GM12801 (cell line): ENCODE data around the gene KIR2DL1.
"Not testable (repeated sequence)": the region's sequence is repeated elsewhere in the genome, so short reads cannot be mapped to it uniquely, and the experiment has no call there.

Experiments used
- TF ChIP-seq, protein P1 (sequence below): IDR thresholded peaks from one replicate; pipeline ENCODE4 v1.5.1; 2011; ENCODE audit warnings: control low read depth; ENCODE audit not compliant: insufficient read length; ENCODE audit errors: extremely low read depth

The KIR2DL1 gene

GRCh38 chr19:54795758-54796157, 26.2 kb downstream of the KIR2DL1 start:
- TF ChIP-seq, protein P1, sequence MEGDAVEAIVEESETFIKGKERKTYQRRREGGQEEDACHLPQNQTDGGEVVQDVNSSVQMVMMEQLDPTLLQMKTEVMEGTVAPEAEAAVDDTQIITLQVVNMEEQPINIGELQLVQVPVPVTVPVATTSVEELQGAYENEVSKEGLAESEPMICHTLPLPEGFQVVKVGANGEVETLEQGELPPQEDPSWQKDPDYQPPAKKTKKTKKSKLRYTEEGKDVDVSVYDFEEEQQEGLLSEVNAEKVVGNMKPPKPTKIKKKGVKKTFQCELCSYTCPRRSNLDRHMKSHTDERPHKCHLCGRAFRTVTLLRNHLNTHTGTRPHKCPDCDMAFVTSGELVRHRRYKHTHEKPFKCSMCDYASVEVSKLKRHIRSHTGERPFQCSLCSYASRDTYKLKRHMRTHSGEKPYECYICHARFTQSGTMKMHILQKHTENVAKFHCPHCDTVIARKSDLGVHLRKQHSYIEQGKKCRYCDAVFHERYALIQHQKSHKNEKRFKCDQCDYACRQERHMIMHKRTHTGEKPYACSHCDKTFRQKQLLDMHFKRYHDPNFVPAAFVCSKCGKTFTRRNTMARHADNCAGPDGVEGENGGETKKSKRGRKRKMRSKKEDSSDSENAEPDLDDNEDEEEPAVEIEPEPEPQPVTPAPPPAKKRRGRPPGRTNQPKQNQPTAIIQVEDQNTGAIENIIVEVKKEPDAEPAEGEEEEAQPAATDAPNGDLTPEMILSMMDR, result no peak

DNA sequence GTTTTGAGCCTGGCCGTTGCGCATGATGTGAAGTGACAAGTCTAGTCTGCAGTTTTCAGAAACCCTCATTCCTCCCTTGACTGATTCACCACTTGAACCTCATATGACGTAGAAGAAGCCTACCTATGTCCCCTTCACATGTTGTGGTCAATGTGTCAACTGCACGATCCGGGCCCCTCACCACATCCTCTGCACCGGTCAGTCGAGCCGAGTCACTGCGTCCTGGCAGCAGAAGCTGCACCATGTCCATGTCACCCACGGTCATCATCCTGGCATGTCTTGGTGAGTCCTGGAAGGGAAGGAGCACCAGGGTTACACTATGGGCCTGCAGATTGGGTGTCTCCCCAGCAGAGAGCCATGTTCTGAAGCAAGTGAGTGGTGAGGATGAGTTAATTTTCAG, 33.8 kb downstream of the KIR2DL1 start, which contains the start of gene KIR2DL4:
KIR2DL4 (plus strand) TSS at position 201 of the 400 bp plus-strand sequence; CDS start at position 243, 42 bp downstream.
- TF ChIP-seq, protein P1, result no peak

DNA sequence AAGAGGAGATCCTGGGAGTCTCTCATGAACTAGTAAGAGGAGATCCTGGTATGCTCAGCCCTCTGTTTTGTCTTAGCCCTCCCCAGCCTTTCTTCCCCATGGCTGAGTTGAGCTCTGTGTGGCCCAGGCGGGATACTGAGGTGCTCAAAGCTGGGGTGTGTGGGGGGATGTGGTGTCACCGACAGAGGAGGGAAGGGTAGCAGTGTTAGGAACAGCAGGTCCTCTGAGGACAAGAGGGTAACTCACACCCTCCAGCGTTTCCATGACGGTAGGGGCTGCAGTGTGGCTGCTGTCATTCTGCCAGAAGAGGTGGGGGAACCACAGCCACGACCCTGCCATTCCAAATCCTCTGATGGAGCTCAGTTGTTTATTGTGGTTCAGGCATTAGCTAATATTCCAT, 34.5 kb downstream of the KIR2DL1 start:
- TF ChIP-seq, protein P1, result no peak

DNA sequence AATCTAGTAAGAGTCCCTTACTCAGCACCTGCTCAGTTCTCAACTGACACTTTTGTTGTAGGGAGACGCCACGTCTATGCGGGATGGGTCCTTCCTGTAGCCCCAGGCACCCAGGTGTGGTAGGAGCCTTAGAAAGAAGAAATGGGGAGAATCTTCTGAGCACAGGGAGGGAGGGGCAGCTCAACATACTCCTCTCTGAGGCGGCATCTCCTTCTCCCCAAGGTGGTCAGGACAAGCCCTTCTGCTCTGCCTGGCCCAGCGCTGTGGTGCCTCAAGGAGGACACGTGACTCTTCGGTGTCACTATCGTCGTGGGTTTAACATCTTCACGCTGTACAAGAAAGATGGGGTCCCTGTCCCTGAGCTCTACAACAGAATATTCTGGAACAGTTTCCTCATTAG, 35.0 kb downstream of the KIR2DL1 start:
- TF ChIP-seq, protein P1, result no peak

DNA sequence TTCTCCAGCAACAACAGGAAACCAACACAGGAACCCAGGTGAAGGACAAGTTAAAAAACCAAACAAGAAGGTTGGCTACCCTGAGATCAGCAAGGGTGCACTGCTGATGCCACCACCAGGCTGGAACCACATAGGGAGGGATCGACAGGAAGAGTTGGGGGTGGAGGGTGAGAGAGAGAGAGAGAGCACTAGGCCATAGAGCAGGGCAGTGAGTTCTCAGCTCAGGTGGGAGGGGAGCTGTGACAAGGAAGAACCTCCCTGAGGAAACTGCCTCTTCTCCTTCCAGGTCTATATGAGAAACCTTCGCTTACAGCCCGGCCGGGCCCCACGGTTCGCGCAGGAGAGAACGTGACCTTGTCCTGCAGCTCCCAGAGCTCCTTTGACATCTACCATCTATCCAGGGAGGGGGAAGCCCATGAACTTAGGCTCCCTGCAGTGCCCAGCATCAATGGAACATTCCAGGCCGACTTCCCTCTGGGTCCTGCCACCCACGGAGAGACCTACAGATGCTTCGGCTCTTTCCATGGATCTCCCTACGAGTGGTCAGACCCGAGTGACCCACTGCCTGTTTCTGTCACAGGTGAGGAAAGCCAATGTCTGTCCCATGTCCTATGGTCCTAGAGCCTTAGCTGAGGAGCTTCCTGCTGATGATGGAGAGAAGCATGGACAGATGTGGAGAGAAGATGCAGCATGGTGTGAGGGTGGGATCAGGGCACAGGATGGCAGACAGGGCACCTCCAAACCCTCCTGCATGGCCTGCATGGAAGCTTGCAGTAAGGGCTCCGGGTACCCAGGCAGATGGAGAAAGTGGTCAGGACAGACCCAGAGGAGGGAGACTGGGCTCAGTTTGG, 36.3 kb downstream of the KIR2DL1 start:
- TF ChIP-seq, protein P1, result no peak

GRCh38 chr19:54806516-54806838, 36.9 kb downstream of the KIR2DL1 start:
- TF ChIP-seq, protein P1, result no peak

GRCh38 chr19:54816251-54816650, 46.7 kb downstream of the KIR2DL1 start, which contains the start of gene KIR3DL1:
Gene KIR3DL1 (plus strand): TSS chr19:54816468.
- TF ChIP-seq, protein P1, result not testable (repeated sequence)
